Heart left ventricle (tissue), 16 donors: ENCODE data around the gene IRF2BPL. TPM values are rescaled to one million over a fixed set of nuclear protein-coding genes. Genes with fewer than 3 reads are reported as not detected.

Source experiments
- ATAC-seq, 4 donors: fragments of 200-7000 bp; cut with Tn5 transposase; one replicate each; pipeline ENCODE4 v1.9.1; 2020 to 2022; ENCODE audit warnings: moderate library complexity in 4 of 4, mild to moderate bottlenecking in 3 of 4, moderate number of reproducible peaks in 1 of 4
- DNase-seq, 5 donors: peaks; one replicate each; pipeline ENCODE4 v3.0.0-alpha.2; 2020
- H3K27ac ChIP-seq, 12 donors: fragments of 200-600 bp; sonication (generic) in 4 of 12; one replicate each; pipeline versions ENCODE4 v1.5.0 to v1.8.0; 2016 to 2022; ENCODE audit warnings: mild to moderate bottlenecking in 2 of 12
- H3K27me3 ChIP-seq, 9 donors: fragments of 200-600 bp; sonication (generic) in 2 of 9; one replicate each; pipeline versions ENCODE4 v1.5.1 to v1.8.0; 2016 to 2022; ENCODE audit warnings: mild to moderate bottlenecking in 3 of 9
- H3K36me3 ChIP-seq, 9 donors: fragments of 200-600 bp; sonication (generic) in 2 of 9; one replicate each; pipeline versions ENCODE4 v1.5.0 to v1.8.0; 2018 to 2022; ENCODE audit warnings: mild to moderate bottlenecking in 2 of 9
- H3K4me1 ChIP-seq, 12 donors: fragments of 200-600 bp; sonication (generic) in 4 of 12; one replicate each; pipeline versions ENCODE4 v1.5.0 to v1.8.0; 2016 to 2022; ENCODE audit warnings: mild to moderate bottlenecking in 3 of 12
- H3K4me3 ChIP-seq, 12 donors: fragments of 200-600 bp; sonication (generic) in 4 of 12; one replicate each; pipeline versions ENCODE4 v1.5.0 to v1.8.0; 2017 to 2022; ENCODE audit warnings: mild to moderate bottlenecking in 9 of 12, moderate library complexity in 4 of 12
- H3K9me3 ChIP-seq, 12 donors: fragments of 200-600 bp; sonication (generic) in 4 of 12; one replicate each; pipeline versions ENCODE4 v1.5.0 to v1.8.0; 2016 to 2022; ENCODE audit warnings: mild to moderate bottlenecking in 1 of 12
- CTCF ChIP-seq, 12 donors: fragments of 200-600 bp; sonication (generic) in 4 of 12; IDR thresholded peaks; one replicate each; pipeline versions ENCODE4 v1.5.0 to v1.8.0; 2018 to 2022; ENCODE audit warnings: antibody characterized with exemption in 12 of 12, mild to moderate bottlenecking in 5 of 12
- POLR2A ChIP-seq, 2 donors: fragments of 450-650 bp; IDR thresholded peaks; one replicate each; pipeline ENCODE4 v1.6.1; 2017; ENCODE audit warnings: antibody characterized with exemption in 2 of 2, mild to moderate bottlenecking in 2 of 2, moderate library complexity in 2 of 2
- WGBS, 4 donors: extraction: QIAGEN DNeasy Blood & Tissue Kit in 2 of 4; methylation state at CpG; one replicate each; pipeline versions ENCODE4 v1.1.5 to v1.1.7; 2013 to 2018; 5-methylcytosine and 5-hydroxymethylcytosine counted together
- intact Hi-C, 10 donors: fragments of 100-400 bp; cut with DNase I; formaldehyde crosslinking; loops; one replicate each; pipeline versions ENCODE4 v1.11.1 to v1.14.2; 2022
- polyA plus RNA-seq, 2 donors: library from polyadenylated mRNA; stranded (reverse); fragments of 200-250 nt; gene quantifications; one replicate each; pipeline ENCODE4 v1.2.3, GENCODE V29; 2013
- total RNA-seq, 9 donors: library from RNA; depleted of rRNA in 2 of 9; stranded (reverse); fragments of >200 nt in 2 of 9; fragmentation: NEBNext Ultra II Directional in 3 of 9; extraction: Animal tissue kit (Norgen Biotek cat#: 25700) in 3 of 9; gene quantifications; one replicate each; pipeline versions ENCODE4 v1.1.0 to v1.2.4, GENCODE V29; 2016 to 2023
- donor health status: ischemic (EF 13 %, LVEDD 7.1; RV severe dilation, severe dysfunction).
- donor health status: healthy with polysubstance abuse.
- donor health status: DM: no; HTN: yes; CAD: no.
- donor health status: DM: no; HTN: no; CAD: no.
- donor health status: ischemic (EF 25% LVEDD 6.9; RV normal size, moderate dysfunction).
- donor health status: ischemic (EF 25% LVEDD 5.7; RV mildly dilated, moderate dysfunction).
- donor health status: healthy.
- donor health status: DM: yes; HTN: yes; CAD: no.
- donor health status: ischemic (EF 35%, LVEDD 5.7; RV mildly dilated, moderate dysfunction).
- donor health status: nonischemic (EF 11% LVEDD 7.7; RV severe dilation, severe dysfunction).
- donor health status: DM: yes; HTN: yes; CAD: no.
- donor health status: PGD.
- donor health status: ischemic (EF 29% LVEDD 5.4; RV normal size, mild dysfunction).
- donor health status: nonischemic (EF 23%, LVEDD 6.1; RV moderate dilation, normal function).

Gene IRF2BPL
- total and polyA plus RNA-seq, 11 donors, result 7.5 to 59.2 (median 36.2) TPM

GRCh38 chr14:76995279-76996035 is 33.1 kb downstream of the IRF2BPL start:
- no peaks in the 10 kb centered on the region for H3K36me3 ChIP-seq
- intact Hi-C loops, result no loop called here
- 76 to 87% (median 80%) methylated on average over 4 of the region's 4 CpGs for WGBS, 4 donors
- ATAC-seq (no peak), DNase-seq (no peak)
- no peaks in the 10 kb centered on the region for H3K9me3 ChIP-seq
- H3K4me1 ChIP-seq, result peaks cover 0 to 9% (median 5%) of the 10 kb centered on the region in 12 donors
- H3K4me3 ChIP-seq, result no peak overlapping the region
- no peak overlapping the region for H3K27ac ChIP-seq
- TF ChIP-seq CTCF (IDR thresholded peaks at IDR 0.05) (no peak), POLR2A (IDR thresholded peaks at IDR 0.05) (no peak)
- H3K27me3 ChIP-seq, result no peaks in the 10 kb centered on the region

GRCh38 chr14:76993752-76994151 is 34.8 kb downstream of the IRF2BPL start:
- no peak for ATAC-seq
- WGBS, 4 donors, result 89 to 93% (median 91%) methylated on average over 6 of the region's 6 CpGs
- intact Hi-C loops, result no loop called here

GRCh38 chr14:76990084-76990483 is 38.4 kb downstream of the IRF2BPL start:
- H3K4me1 ChIP-seq, result peaks cover 0 to under 1% (median 0%) of the 10 kb centered on the region in 12 donors
- H3K9me3 ChIP-seq, result no peaks in the 10 kb centered on the region
- no peak for TF ChIP-seq CTCF (IDR thresholded peaks at IDR 0.05)
- no peak for TF ChIP-seq POLR2A (IDR thresholded peaks at IDR 0.05)
- no peaks in the 10 kb centered on the region for H3K27me3 ChIP-seq
- H3K36me3 ChIP-seq, result no peaks in the 10 kb centered on the region
- H3K27ac ChIP-seq, result no peak overlapping the region
- no peak for ATAC-seq
- no peak overlapping the region for H3K4me3 ChIP-seq
- DNase-seq, result no peak
- intact Hi-C loops, result no loop called here

More at GRCh38 chr14:76993752-76994151, 34.8 kb downstream of the IRF2BPL start:
- TF ChIP-seq POLR2A (IDR thresholded peaks at IDR 0.05) (no peak), CTCF (IDR thresholded peaks at IDR 0.05) (no peak)
- no peak for DNase-seq
- no peaks in the 10 kb centered on the region for H3K9me3 ChIP-seq
- no peak overlapping the region for H3K4me3 ChIP-seq
- no peaks in the 10 kb centered on the region for H3K36me3 ChIP-seq
- H3K27ac ChIP-seq, result no peak overlapping the region
- H3K27me3 ChIP-seq, result no peaks in the 10 kb centered on the region
- H3K4me1 ChIP-seq, result peaks cover 0 to 5% (median 0%) of the 10 kb centered on the region in 12 donors

GRCh38 chr14:76987956-76988520 is 40.5 kb downstream of the IRF2BPL start:
- H3K9me3 ChIP-seq, result no peaks in the 10 kb centered on the region
- H3K27ac ChIP-seq, result no peak overlapping the region
- TF ChIP-seq POLR2A (IDR thresholded peaks at IDR 0.05) (no peak), CTCF (IDR thresholded peaks at IDR 0.05) (no peak)
- H3K36me3 ChIP-seq, result no peaks in the 10 kb centered on the region
- intact Hi-C loops, result no loop called here
- peaks cover 0 to 5% (median 0%) of the 10 kb centered on the region in 12 donors for H3K4me1 ChIP-seq
- no peak overlapping the region for H3K4me3 ChIP-seq
- no peak for DNase-seq
- H3K27me3 ChIP-seq, result no peaks in the 10 kb centered on the region
- WGBS, 4 donors, result 89 to 95% (median 94%) methylated on average over 4 of the region's 4 CpGs
- no peak for ATAC-seq
